Chondrocyte (in vitro differentiated cells): ENCODE results near the gene PRKCH. TPM values are rescaled to one million over a fixed set of nuclear protein-coding genes. Genes with fewer than 3 reads are reported as not detected.

ENCODE experiments used
- DNase-seq: peaks from one replicate; pipeline ENCODE4 v3.0.0; 2021; ENCODE audit warnings: mixed read lengths, low spot score
- H3K27ac Mint-ChIP-seq: one replicate; pipeline ENCODE4 v1.8.0; 2021; ENCODE audit warnings: mild to moderate bottlenecking, moderate library complexity, mixed read lengths; ENCODE audit not compliant: unreplicated experiment
- H3K27me3 Mint-ChIP-seq: 2 replicates; pipeline ENCODE4 v1.8.0; 2021; ENCODE audit warnings: low read depth, mixed read lengths
- H3K36me3 Mint-ChIP-seq: 2 replicates; pipeline ENCODE4 v1.8.0; 2021; ENCODE audit warnings: low read depth, mixed read lengths
- H3K4me1 Mint-ChIP-seq: 2 replicates; pipeline ENCODE4 v1.8.0; 2021; ENCODE audit warnings: low read depth, mild to moderate bottlenecking, mixed read lengths
- H3K4me3 Mint-ChIP-seq: one replicate; pipeline ENCODE4 v1.8.0; 2021; ENCODE audit warnings: mild to moderate bottlenecking, moderate library complexity, mixed read lengths; ENCODE audit not compliant: unreplicated experiment
- H3K9me3 Mint-ChIP-seq: 2 replicates; pipeline ENCODE4 v1.8.0; 2021; ENCODE audit warnings: low read depth, mixed read lengths
- total RNA-seq: library from RNA; stranded (reverse); gene quantifications from 3 replicates; pipeline ENCODE4 v1.2.1, GENCODE V29; 2021
- TF ChIP-seq, protein P1 (sequence below): fragments of 200-600 bp; sonication (generic); IDR thresholded peaks from 2 replicates; pipeline ENCODE4 v1.5.0; 2021; ENCODE audit warnings: antibody characterized with exemption, mild to moderate bottlenecking, moderate library complexity

PRKCH gene
- total RNA-seq, 1 donor from 2014 or later = 9.7 TPM

DNA sequence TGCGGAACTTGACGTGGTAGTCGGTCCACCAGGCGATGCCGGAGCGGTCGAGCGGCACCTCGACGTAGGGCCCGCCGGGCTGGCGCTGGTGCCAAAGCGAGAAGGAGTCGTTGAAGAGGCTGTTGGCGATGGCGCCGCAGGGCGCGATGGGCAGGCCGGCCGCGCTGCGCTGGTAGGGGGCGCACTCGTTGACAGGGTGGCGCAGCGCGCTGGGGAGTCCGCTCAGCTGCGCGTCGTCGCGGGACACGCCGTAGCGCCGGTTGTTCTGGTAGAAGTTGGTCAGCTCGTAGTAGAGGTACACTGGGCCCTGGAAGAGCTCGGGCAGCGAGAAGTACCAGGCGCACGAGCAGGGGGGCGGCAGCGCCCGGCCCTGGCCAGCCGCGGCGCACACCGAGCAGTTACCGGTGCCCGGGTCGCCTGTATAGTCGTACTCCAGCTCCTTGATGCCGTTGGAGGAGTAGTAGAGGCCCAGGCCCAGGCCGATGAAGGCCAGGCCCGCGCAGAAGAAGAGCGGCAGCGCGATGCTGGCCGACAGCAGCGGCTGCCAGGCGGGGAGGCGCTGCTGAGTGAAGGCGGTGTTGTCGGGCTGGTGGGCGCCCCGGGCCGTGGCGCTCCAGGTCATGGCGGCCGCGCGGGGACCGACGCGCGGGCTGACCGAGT lies 40.7 kb upstream of the PRKCH start:
- peaks cover 1% of the 10 kb centered on the region for H3K36me3 Mint-ChIP-seq
- TF ChIP-seq, protein P1, sequence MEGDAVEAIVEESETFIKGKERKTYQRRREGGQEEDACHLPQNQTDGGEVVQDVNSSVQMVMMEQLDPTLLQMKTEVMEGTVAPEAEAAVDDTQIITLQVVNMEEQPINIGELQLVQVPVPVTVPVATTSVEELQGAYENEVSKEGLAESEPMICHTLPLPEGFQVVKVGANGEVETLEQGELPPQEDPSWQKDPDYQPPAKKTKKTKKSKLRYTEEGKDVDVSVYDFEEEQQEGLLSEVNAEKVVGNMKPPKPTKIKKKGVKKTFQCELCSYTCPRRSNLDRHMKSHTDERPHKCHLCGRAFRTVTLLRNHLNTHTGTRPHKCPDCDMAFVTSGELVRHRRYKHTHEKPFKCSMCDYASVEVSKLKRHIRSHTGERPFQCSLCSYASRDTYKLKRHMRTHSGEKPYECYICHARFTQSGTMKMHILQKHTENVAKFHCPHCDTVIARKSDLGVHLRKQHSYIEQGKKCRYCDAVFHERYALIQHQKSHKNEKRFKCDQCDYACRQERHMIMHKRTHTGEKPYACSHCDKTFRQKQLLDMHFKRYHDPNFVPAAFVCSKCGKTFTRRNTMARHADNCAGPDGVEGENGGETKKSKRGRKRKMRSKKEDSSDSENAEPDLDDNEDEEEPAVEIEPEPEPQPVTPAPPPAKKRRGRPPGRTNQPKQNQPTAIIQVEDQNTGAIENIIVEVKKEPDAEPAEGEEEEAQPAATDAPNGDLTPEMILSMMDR = peak; percentile 81
- peak overlapping the region; percentile 90 for H3K27ac Mint-ChIP-seq
- peaks cover 46% of the 10 kb centered on the region for H3K4me1 Mint-ChIP-seq
- H3K9me3 Mint-ChIP-seq = no peaks in the 10 kb centered on the region
- no peak for DNase-seq
- H3K27me3 Mint-ChIP-seq = no peaks in the 10 kb centered on the region
- H3K4me3 Mint-ChIP-seq = peak overlapping the region; percentile 81

DNA sequence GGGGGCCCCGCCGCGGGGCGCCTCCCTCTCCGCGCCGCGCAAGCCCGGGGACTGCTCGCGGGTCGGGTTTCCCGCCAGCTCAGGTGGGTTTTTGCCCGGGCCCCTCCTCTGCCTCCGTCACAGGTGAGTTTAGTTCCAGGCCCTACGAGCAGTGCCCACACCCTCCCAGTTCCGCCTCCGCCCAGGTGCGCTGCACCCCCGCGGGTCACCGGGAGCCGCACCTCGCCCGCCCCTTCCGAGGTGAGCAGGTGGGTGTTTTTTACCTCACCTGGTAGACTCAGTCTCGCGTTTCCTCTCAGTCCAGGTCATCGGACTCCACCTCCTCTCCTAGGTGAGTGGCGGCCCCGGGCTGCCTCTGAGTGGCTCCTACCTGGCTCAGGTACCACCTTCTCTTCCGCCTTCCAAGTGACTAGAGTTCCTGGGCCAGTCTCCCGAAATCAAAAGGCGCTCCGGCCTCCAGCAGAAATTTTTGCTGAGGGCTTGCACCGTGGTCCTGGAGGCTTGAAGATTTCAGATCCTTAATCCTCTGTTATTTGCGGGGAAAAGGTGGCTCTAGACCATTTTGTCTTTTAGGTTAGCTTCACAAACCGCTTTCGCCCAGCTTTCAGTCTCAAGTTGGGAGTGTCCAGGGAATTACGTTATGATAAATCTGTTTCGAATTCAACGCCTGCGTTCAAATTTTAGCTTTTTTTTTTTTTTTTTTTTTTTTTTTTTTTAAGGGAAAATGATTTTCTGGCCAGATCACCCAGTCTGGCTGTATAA lies 40.0 kb upstream of the PRKCH start, which contains the start of gene TMEM30B:
Gene TMEM30B, minus strand, starts transcription at position 153 of the 762 bp plus-strand sequence. CDS start 191 bp downstream, outside the sequence.
- Mint-ChIP-seq H3K36me3 (peaks cover 1% of the 10 kb centered on the region), H3K27ac (peak within 1 kb of the TSS; percentile 91), H3K4me1 (peaks cover 53% of the 10 kb centered on the region), H3K27me3 (no peaks in the 10 kb centered on the region), H3K9me3 (no peaks in the 10 kb centered on the region), H3K4me3 (peak within 1 kb of the TSS; percentile 81)
- DNase-seq = no peak
- TF ChIP-seq, protein P1 = no peak

DNA sequence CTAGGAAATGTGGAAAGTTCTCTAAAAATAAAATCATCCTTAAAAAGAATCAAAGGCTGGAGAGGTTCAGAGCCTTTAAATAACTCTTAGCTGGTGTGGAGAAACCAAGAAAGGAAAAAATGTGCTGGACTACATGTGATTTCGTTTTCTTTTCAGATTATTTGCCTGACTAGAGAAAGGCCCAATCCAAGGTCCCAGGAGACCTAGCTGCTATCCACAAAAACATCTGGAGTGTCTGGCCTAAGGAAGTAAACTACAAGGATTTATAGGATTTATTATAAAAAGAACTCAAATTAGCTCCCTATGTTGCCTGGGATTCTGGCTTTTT lies 39.5 kb upstream of the PRKCH start:
- H3K4me1 Mint-ChIP-seq = peaks cover 56% of the 10 kb centered on the region
- TF ChIP-seq, protein P1 = no peak
- DNase-seq = no peak
- no peaks in the 10 kb centered on the region for H3K27me3 Mint-ChIP-seq
- no peaks in the 10 kb centered on the region for H3K9me3 Mint-ChIP-seq
- peak overlapping the region; percentile 91 for H3K27ac Mint-ChIP-seq
- peaks cover 1% of the 10 kb centered on the region for H3K36me3 Mint-ChIP-seq
- peak overlapping the region; percentile 76 for H3K4me3 Mint-ChIP-seq

DNA sequence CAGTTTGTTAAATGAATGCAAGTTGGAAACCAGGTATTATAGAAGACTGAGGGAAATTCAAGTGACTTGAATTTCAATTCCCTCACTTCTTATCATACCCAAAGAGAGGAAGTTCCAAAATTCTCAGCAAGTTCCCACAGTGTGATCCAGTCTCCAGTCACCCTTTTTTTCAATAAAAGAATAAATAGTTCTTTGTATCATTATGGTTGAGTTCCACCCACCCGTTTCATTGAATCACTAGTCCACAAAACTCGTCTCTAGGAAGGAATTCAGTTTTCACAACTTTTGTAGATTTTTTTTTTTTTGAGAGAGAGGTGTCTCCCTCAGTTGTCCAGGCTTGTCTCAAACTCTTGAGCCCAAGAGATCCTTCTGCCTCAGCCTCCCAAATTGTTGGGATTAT lies 38.6 kb upstream of the PRKCH start:
- no peaks in the 10 kb centered on the region for H3K27me3 Mint-ChIP-seq
- no peak for DNase-seq

DNA sequence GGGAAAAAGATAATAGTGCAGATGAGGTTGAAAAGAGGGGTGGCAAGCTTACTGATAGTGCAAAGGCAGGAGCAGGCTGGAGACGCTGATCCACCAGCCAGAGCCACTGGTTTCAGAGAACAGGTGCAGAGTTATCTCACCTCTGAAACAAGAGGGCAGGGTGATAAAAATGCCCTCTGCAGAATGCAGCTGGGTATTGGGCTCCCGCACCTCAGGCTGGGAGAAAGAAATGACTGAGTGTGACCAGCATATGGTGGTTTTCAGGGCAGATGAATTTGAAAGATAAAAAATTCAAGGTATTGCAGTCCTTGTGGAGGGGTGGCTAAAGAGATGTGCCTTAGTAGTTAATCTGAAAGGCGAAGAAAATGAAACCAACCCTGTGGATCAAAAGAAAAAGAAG lies 37.4 kb upstream of the PRKCH start:
- DNase-seq = no peak
- Mint-ChIP-seq H3K4me3 (no peak overlapping the region), H3K27ac (no peak overlapping the region), H3K4me1 (peaks cover 51% of the 10 kb centered on the region), H3K36me3 (no peaks in the 10 kb centered on the region), H3K27me3 (no peaks in the 10 kb centered on the region), H3K9me3 (no peaks in the 10 kb centered on the region)
- TF ChIP-seq, protein P1 = no peak

More for the DNA sequence above, 38.6 kb upstream of the PRKCH start:
- H3K4me3 Mint-ChIP-seq = no peak overlapping the region
- peaks cover 57% of the 10 kb centered on the region for H3K4me1 Mint-ChIP-seq
- peaks cover 1% of the 10 kb centered on the region for H3K36me3 Mint-ChIP-seq
- H3K9me3 Mint-ChIP-seq = no peaks in the 10 kb centered on the region
- H3K27ac Mint-ChIP-seq = no peak overlapping the region
- TF ChIP-seq, protein P1 = no peak
